Activated B cell treated with CpG ODN at 0.5 μM for 24 hours (primary cell): ENCODE results near the gene KHDC1L. TPM values are rescaled to one million over a fixed set of nuclear protein-coding genes. Genes with fewer than 3 reads are reported as not detected.

Experiments
- ATAC-seq: fragments of 200-7000 bp; cut with Tn5 transposase; one replicate; pipeline ENCODE4 v1.10.0; 2021; ENCODE audit warnings: low read depth, mild to moderate bottlenecking, moderate library complexity
- CTCF ChIA-PET: fragments of 350-600 bp; sonication (Branson Sonifier 250); formaldehyde crosslinking; loops from one replicate; lab custom pipeline; 2021; ENCODE audit warnings: antibody characterized with exemption; lab: Charles Lee
- POLR2A ChIA-PET: fragments of 350-600 bp; sonication (Branson Sonifier 250); formaldehyde crosslinking; loops from one replicate; lab custom pipeline; 2021; ENCODE audit warnings: antibody characterized with exemption; lab: Charles Lee
- DNase-seq: peaks from one replicate; pipeline ENCODE4 v3.0.0; 2022
- H3K27ac Mint-ChIP-seq: one replicate; pipeline ENCODE4 v1.8.0; 2020; ENCODE audit warnings: mixed read lengths
- H3K27me3 Mint-ChIP-seq: one replicate; pipeline ENCODE4 v1.8.0; 2021; ENCODE audit warnings: mixed read lengths
- H3K36me3 Mint-ChIP-seq: one replicate; pipeline ENCODE4 v1.8.0; 2021; ENCODE audit warnings: low read depth, mixed read lengths
- H3K4me1 Mint-ChIP-seq: one replicate; pipeline ENCODE4 v1.8.0; 2021; ENCODE audit warnings: mixed read lengths
- H3K4me3 Mint-ChIP-seq: one replicate; pipeline ENCODE4 v1.8.0; 2020; ENCODE audit warnings: mild to moderate bottlenecking, mixed read lengths
- H3K9me3 Mint-ChIP-seq: one replicate; pipeline ENCODE4 v1.8.0; 2020; ENCODE audit warnings: mixed read lengths
- intact Hi-C: fragments of 100-400 bp; cut with micrococcal nuclease; formaldehyde crosslinking; loops from one replicate; pipeline ENCODE4 v1.15.1; 2024
- total RNA-seq: library from RNA; stranded (reverse); gene quantifications from 2 replicates; pipeline ENCODE4 v1.2.3, GENCODE V29; 2022
- TF ChIP-seq, protein P1 (sequence below): fragments of 200-600 bp; IDR thresholded peaks from one replicate; pipeline ENCODE4 v1.8.0; 2022; ENCODE audit warnings: antibody characterized with exemption, mild to moderate bottlenecking

The KHDC1L gene
- total RNA-seq, 1 donor from 2014 or later, result not detected

DNA sequence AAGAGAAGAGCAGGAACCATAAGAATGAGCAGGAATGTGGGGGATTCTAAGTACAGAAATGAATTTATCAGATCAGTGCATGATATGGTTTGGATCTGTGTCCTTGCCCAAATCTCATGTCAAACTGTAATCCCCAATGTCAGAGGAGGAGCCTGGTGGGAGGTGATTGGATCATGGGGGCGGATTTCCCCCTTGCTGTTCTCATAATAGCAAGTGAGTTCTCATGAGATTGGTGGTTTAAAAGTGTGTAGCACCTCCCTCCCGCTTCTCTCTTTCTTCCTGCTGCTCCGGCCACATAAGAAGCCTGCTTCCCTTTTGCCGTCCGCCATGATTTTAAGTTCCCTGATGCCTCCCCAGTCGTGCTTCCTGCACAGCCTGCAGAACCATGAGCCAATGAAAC is 49.2 kb downstream of the KHDC1L start:
- Mint-ChIP-seq H3K9me3 (no peaks in the 10 kb centered on the region), H3K36me3 (no peaks in the 10 kb centered on the region), H3K27me3 (no peaks in the 10 kb centered on the region), H3K27ac (no peak overlapping the region), H3K4me1 (peaks cover 11% of the 10 kb centered on the region), H3K4me3 (no peak overlapping the region)
- intact Hi-C loops, result no loop called here
- no peak for DNase-seq
- CTCF ChIA-PET, result no interaction called here
- ATAC-seq, result no peak
- TF ChIP-seq, protein P1, sequence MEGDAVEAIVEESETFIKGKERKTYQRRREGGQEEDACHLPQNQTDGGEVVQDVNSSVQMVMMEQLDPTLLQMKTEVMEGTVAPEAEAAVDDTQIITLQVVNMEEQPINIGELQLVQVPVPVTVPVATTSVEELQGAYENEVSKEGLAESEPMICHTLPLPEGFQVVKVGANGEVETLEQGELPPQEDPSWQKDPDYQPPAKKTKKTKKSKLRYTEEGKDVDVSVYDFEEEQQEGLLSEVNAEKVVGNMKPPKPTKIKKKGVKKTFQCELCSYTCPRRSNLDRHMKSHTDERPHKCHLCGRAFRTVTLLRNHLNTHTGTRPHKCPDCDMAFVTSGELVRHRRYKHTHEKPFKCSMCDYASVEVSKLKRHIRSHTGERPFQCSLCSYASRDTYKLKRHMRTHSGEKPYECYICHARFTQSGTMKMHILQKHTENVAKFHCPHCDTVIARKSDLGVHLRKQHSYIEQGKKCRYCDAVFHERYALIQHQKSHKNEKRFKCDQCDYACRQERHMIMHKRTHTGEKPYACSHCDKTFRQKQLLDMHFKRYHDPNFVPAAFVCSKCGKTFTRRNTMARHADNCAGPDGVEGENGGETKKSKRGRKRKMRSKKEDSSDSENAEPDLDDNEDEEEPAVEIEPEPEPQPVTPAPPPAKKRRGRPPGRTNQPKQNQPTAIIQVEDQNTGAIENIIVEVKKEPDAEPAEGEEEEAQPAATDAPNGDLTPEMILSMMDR, result no peak
- POLR2A ChIA-PET, result no interaction called here

DNA sequence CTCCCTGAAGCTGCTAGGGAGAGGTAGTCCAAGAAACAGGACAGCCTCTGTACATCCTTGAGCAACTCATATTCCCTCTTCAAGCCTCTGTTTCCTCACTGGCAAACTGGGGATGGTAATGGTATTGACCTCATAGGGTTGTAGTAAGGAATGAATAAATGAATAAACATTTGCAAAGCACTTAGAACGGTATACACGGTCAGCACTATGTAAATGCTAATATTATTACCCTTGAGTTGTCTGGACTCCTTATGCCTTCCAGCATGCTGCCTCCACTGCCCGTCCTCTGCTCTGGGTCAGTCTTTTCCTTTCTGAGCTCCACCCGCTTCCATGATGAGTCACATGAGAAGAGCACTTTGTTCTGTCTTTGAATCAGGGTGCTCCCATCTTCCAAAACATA is 50.6 kb downstream of the KHDC1L start:
- ATAC-seq (no peak), DNase-seq (no peak)
- intact Hi-C loops, result no loop called here
- Mint-ChIP-seq H3K9me3 (no peaks in the 10 kb centered on the region), H3K36me3 (no peaks in the 10 kb centered on the region), H3K27ac (no peak overlapping the region), H3K27me3 (no peaks in the 10 kb centered on the region), H3K4me3 (no peak overlapping the region), H3K4me1 (no peaks in the 10 kb centered on the region)
- ChIA-PET CTCF (no interaction called here), POLR2A (no interaction called here)
- TF ChIP-seq, protein P1, result no peak

Other genes with a start within 250 kb of the KHDC1L start
- gene KHDC1, start 37.7 kb upstream of the KHDC1L start, total RNA-seq, result 2.4 and 2.7 TPM in 2 replicates
- not detected in 2 replicates for gene DPPA5, start 128.8 kb upstream of the KHDC1L start, total RNA-seq
- not detected in 2 replicates for gene KHDC3L, start 137.2 kb upstream of the KHDC1L start, total RNA-seq
- 0.22 TPM in 1 of 2 replicates, not detected in the other for gene OOEP, start 144.4 kb upstream of the KHDC1L start, total RNA-seq
- gene DDX43, start 169.3 kb upstream of the KHDC1L start, total RNA-seq, result 1.4 and 1.6 TPM in 2 replicates
- 22.7 and 24.3 TPM in 2 replicates for gene CGAS, start 226.8 kb upstream of the KHDC1L start, total RNA-seq
- gene MTO1, start 236.2 kb upstream of the KHDC1L start, total RNA-seq, result 58.5 and 59.3 TPM in 2 replicates